B cell (primary cell): ENCODE data around the gene NSFL1C.

ENCODE experiments used
- CTCF ChIP-seq: fragments of 200-600 bp; IDR thresholded peaks from one replicate; pipeline ENCODE4 v1.8.0; 2022; ENCODE audit warnings: antibody characterized with exemption, mild to moderate bottlenecking
- EZH2 ChIP-seq: IDR thresholded peaks from 2 replicates; pipeline ENCODE4 v1.6.1; 2012; ENCODE audit warnings: borderline replicate concordance, low read depth, mild to moderate bottlenecking, moderate library complexity, low read length; ENCODE audit not compliant: insufficient read depth, poor library complexity, severe bottlenecking

GRCh38 chr20:1509237-1509636 lies 42.6 kb upstream of the NSFL1C start:
- TF ChIP-seq CTCF, result peak; percentile 41
- no peak for TF ChIP-seq EZH2
